Gastroesophageal sphincter (tissue), 3 donors: Measurements from ENCODE around the gene SHE.

Experiments
- CTCF ChIP-seq, 4 experiments: fragments of 200-600 bp in 2 of 4; fragments of 450-650 bp in 2 of 4; sonication (generic) in 1 of 4; IDR thresholded peaks; one replicate each; pipeline ENCODE4 v1.5.1; 2017 to 2019; ENCODE audit warnings: antibody characterized with exemption in 4 of 4, mild to moderate bottlenecking in 2 of 4, moderate library complexity in 2 of 4
- POLR2AphosphoS5 ChIP-seq: sonication (generic); formaldehyde crosslinking; IDR thresholded peaks from one replicate; pipeline ENCODE4 v1.6.1; 2017; ENCODE audit warnings: antibody characterized with exemption

DNA sequence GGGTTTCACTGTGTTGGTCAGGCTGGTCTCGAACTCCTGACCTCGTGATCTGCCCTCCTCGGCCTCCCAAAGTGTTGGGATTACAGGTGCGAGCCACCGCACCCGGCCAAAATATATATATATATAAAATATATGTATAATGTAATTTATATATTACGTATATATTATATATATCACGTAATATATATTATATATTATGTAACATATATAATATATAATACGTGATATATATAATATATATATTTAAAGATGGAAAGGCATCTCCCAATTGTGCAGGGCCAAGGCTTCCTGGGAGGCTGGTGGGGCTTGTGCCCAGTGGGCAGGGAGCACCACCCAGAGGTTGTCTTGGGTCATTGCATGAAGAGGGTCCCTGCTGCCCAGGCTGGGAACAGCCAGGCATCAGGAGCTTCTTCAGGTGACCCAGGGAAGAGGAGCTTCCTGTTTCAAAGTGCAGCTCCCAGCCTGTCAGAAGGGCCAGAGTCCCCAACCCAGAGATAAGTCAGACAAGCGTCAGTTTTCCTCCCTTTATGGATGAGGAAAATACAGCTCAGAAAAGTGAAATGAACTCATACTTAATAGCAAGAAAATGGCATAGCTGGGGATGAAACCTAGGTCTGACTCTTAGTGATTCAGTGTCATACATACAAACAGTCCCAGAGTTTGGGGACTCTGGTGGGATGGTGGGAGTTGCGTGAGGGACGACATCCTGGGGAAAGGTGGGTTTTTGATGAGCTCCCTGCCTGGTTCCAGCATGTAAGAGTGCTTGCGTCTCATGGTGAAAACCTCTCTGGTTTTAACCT is 44.3 kb upstream of the SHE start:
- TF ChIP-seq CTCF (IDR thresholded peaks at IDR 0.05) (peak in 3 of 4 experiments; percentile 71 to 78 (median 72)), POLR2AphosphoS5 (no peak)
